SHP77 (cell line): ENCODE results near the gene AGAP4.
"Not testable (repeated sequence)": the region's sequence is repeated elsewhere in the genome, so short reads cannot be mapped to it uniquely, and the experiment has no call there.

Source experiments
- DNase-seq, 2 experiments: peaks; one replicate each; lab custom pipeline; 2025; lab: John Stamatoyannopoulos, UW

AGAP4 gene

DNA sequence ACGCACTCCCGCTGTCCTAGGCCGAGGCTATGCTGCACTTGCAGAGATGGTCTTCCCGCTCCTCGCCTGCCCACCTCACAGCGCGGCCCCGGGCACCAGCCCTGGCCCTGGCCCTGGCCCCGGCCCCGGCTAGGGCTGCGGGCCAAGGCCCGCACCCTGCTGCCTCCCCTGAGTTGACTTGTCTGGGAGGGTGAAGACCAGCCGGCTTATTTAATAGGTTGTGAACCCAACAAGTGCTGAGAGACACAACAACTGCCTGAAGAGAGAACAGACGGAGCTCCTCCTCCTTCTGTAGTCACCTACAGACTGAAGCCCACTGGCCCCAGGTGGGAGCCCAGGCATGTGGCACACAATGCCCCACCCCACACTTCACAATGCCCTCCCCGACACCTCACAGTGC is at the start of gene AGAP4:
Gene AGAP4 (minus strand): TSS at position 101 of the 400 bp plus-strand sequence. CDS start 153 bp downstream, outside the sequence.
- not testable (repeated sequence) for DNase-seq

DNA sequence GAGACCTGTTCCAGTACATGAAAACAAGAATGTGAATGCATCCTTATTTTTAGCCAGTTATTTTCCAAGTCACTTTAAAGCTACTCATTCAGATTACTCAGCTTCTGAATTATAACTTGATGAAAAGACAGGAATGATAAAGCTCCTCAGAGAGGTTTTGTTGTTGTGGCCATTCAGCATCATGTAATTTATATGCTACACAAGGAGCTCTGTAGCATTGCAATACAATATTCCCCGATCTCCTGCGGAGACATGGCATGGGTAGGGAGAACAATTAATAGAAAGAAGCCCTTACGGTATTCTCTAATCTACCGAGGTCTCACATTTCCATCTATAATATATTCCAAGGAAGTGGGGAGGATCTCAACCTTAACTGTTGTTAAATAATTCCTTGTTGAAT is 43.4 kb upstream of the AGAP4 start:
- not testable (repeated sequence) for DNase-seq

DNA sequence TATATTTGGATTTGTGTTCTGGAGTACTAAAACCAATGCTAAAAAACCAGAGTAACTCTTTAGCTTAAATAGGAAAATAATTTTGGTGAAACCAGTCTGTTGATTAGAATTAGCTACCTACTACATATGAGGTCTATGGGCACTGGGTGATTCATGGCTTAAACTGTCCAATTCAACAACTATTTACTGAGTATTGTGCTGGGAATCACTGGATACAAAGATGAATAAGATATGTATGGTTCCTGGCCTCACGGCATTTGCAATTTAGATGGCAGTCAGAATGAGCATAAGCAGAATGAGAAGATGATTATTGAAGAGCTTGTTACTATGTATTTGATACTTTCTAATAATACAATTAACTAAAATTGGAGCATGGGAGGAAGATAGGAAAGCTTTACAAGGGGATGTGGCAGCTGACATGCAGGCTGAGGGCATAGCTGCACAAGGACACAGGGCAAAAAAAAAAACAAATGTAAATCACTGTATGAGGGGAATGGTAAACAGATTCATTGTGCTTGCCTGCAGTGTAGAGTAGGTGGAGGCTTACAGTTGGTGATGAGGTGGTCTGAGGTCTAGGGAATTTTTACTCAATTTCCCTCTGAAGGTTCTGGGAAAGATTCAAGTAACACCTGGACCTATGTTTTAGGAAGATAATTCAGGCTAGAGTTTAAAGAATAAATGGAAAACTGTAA is 42.4 kb upstream of the AGAP4 start:
- DNase-seq, result not testable (repeated sequence)

GRCh38 chr10:45882880-45883279 is 35.6 kb upstream of the AGAP4 start:
- not testable (repeated sequence) for DNase-seq

DNA sequence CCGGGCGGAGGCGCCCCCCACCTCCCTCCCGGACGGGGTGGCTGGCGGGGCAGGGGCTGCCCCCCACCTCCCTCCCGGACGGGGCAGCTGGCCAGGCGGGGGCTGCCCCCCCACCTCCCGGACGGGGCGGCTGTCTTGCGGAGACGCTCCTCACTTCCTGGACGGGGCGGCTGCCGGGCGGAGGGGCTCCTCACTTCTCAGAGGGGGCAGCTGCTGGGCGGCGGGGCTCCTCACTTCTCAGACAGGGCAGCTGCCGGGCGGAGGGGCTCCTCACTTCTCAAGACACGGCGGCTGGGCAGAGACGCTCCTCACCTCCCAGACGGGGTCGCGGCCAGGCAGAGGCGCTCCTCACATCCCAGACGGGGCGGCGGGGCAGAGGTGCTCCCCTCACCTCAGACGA is 18.1 kb upstream of the AGAP4 start:
- DNase-seq, result not testable (repeated sequence)

DNA sequence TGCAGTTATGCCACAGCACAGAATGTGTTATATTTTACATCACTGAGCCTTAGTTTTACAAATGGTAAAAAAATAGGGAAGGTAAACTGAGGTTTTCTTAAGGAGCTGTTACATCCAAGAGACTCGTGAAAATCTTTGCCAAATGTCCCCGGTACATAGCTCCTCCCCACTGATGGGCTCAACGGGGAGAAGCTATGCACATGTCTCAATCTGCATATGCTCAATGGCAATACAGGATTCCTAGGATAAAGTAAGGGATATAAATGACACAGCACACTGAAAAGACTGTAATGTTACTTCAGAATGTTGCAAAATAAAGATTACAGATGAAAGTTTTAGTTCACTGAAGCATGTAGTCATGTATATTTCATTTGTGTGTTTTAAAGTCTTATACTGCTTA is 17.0 kb upstream of the AGAP4 start:
- DNase-seq, result not testable (repeated sequence)

GRCh38 chr10:45863632-45864031 is 16.3 kb upstream of the AGAP4 start:
- not testable (repeated sequence) for DNase-seq

DNA sequence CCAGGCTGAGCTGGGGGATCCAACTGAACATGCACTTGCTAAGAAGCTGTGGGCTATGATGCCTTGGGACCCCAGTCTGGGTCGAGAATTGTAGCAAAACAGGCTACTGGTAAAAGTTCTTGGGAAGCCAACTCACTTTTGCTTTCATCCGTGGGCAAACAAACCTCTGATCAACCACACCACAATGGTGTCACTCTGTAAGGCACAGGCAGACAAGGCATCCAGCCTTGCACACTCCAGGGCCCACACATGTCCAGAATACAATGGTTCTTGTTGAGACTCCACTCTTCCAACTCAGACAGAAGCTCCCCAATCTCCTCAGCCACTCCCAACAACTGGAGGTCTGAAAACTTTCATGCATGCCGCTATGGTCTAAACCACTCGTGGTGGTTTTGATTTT is 10.6 kb upstream of the AGAP4 start:
- DNase-seq, result not testable (repeated sequence)

DNA sequence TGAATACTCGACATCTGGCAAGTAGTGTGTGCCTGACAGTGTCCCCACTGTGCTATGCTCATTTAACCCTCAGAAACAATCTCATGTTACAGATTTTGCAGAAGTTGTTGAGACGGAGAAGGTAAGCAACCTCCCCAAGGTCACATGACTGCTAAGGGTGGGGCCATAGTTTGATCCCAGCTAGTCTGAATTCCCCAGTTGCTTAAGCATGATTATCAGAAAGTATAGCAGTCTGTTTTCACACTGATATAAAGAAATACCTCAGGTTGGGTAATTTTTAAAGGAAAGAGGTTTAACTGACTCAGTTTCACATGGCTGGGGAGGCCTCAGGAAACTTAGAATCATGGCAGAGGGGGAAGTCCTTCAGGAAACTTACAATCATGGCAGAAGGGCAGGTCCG is 1.2 kb upstream of the AGAP4 start:
- not testable (repeated sequence) for DNase-seq

- DNase-seq, result not testable (repeated sequence)
Observed at GRCh38 chr10:45822918-45823317, 24.4 kb downstream of the AGAP4 start.

DNA sequence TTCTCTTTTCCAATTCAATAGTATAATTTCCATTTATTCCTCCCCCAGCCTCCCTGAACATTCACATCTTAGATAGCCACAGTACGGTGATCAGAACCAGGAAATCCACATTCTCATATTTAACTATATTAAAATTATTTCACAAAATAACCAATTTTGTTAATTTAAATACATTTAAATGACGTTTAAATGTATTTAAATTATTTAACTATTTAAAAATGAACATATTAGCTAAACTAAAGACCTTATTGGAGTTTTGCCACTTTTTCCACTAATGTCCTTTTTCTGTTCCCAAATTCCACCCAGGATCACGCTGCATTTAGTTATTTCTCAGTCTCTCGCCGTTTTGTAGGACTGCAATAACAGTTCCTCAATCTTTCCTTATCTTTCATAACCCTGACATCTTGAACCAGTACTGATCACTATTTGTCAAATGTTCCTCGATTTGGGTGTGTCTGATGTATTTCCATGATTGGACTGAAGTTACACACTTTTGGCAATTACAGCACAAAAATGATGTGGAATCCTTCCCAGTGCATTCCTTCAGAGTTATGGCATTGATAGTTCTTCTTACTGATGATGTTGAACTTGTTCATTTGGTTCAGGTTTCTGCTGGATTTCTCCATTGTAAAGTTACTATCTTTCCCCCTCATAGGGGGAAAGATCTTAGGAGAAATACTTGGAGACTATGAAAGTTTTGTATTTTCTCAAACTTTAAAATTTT is 27.0 kb downstream of the AGAP4 start:
- DNase-seq, result not testable (repeated sequence)

- DNase-seq, result no peak
Observed at GRCh38 chr10:45819552-45819951, 27.7 kb downstream of the AGAP4 start.

DNA sequence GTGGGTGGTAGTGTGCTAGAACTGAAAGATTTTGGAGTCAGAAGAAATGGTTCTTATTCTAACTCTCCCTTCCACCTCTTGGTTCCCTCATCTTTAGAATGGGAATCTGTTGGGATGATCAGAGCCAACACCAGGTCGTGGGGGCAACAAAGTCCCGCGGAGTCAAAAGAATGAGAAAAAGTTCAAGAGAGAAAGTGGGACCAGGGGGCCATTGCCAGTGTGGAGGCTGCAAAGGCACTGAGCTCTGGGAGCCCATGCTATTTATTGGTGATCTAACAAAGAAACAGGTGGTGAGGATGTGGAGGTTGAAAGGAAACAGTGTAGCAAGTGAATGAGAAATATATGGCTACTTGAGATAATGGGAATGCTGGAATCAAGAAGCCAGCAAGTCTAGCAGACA is 29.4 kb downstream of the AGAP4 start:
- no peak for DNase-seq

GRCh38 chr10:45817130-45817859 is 30.0 kb downstream of the AGAP4 start:
- DNase-seq, result no peak

- not testable (repeated sequence) for DNase-seq
Observed at GRCh38 chr10:45814146-45814545, 33.2 kb downstream of the AGAP4 start.

- DNase-seq, result not testable (repeated sequence)
Observed at GRCh38 chr10:45812959-45813358, 34.3 kb downstream of the AGAP4 start.

DNA sequence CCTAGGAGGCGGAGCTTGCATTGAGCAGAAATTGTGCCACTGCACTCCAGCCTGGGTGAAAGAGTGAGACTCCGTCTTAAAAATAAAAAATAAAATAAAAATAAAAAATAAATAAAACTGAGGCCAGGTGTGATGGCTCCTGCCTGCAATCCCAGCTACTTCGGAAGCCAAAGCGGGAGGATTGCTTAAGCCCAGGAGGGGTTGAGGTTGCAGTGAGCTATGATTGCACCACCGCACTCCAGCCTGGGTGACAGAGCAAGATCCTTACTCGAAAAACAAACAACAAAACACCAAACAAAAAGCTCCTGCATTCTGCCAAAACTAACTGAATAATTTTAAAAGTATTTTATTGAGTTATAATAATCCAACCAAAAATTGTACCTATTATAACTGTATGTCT is 36.2 kb downstream of the AGAP4 start:
- no peak for DNase-seq

GRCh38 chr10:45809837-45810236 is 37.5 kb downstream of the AGAP4 start:
- DNase-seq, result no peak

GRCh38 chr10:45804996-45805395 is 42.3 kb downstream of the AGAP4 start:
- DNase-seq, result not testable (repeated sequence)

GRCh38 chr10:45803060-45804010 is 44.0 kb downstream of the AGAP4 start:
- not testable (repeated sequence) for DNase-seq

GRCh38 chr10:45794761-45795160 is 52.5 kb downstream of the AGAP4 start:
- not testable (repeated sequence) for DNase-seq
